Activated naive CD8-positive, alpha-beta T cell treated with anti-CD3 and anti-CD28 coated beads, Interleukin-2, amount 10 ng/mL, durations not matched to agents 7 days and 5 days (primary cell): ENCODE results near the gene COL18A1. TPM values are rescaled to one million over a fixed set of nuclear protein-coding genes. Genes with fewer than 3 reads are reported as not detected.
A peak's percentile ranks its signal among the peaks of the same experiment; 100 is the strongest.

Source experiments
- ATAC-seq: fragments of 150-1000 bp; cut with Tn5 transposase; one replicate; pipeline ENCODE4 v1.10.0; 2021; ENCODE audit warnings: low read depth, moderate library complexity
- POLR2A ChIA-PET: fragments of 350-600 bp; sonication (Branson Sonifier 250); formaldehyde crosslinking; loops from one replicate; lab custom pipeline; 2021; ENCODE audit warnings: antibody characterized with exemption; lab: Charles Lee
- DNase-seq: peaks from one replicate; pipeline ENCODE4 v3.0.0; 2021
- H3K27ac Mint-ChIP-seq: one replicate; pipeline ENCODE4 v1.8.0; 2022; ENCODE audit warnings: mild to moderate bottlenecking, mixed read lengths
- H3K27me3 Mint-ChIP-seq: one replicate; pipeline ENCODE4 v1.8.0; 2022; ENCODE audit warnings: mild to moderate bottlenecking, moderate library complexity, mixed read lengths
- H3K36me3 Mint-ChIP-seq: one replicate; pipeline ENCODE4 v1.8.0; 2021; ENCODE audit warnings: mild to moderate bottlenecking, mixed read lengths
- H3K4me1 Mint-ChIP-seq: one replicate; pipeline ENCODE4 v1.8.0; 2021; ENCODE audit warnings: mixed read lengths
- H3K4me3 Mint-ChIP-seq: one replicate; pipeline ENCODE4 v1.8.0; 2022; ENCODE audit warnings: mild to moderate bottlenecking, moderate library complexity, mixed read lengths
- H3K9me3 Mint-ChIP-seq: one replicate; pipeline ENCODE4 v1.8.0; 2021; ENCODE audit warnings: mixed read lengths
- total RNA-seq, 2 experiments: library from RNA; stranded (reverse); gene quantifications; one replicate each; pipeline ENCODE4 v1.2.3, GENCODE V29; 2021

COL18A1 gene
- total RNA-seq, 2 experiments from 2014 or later, result 12.5 to 12.8 TPM

DNA sequence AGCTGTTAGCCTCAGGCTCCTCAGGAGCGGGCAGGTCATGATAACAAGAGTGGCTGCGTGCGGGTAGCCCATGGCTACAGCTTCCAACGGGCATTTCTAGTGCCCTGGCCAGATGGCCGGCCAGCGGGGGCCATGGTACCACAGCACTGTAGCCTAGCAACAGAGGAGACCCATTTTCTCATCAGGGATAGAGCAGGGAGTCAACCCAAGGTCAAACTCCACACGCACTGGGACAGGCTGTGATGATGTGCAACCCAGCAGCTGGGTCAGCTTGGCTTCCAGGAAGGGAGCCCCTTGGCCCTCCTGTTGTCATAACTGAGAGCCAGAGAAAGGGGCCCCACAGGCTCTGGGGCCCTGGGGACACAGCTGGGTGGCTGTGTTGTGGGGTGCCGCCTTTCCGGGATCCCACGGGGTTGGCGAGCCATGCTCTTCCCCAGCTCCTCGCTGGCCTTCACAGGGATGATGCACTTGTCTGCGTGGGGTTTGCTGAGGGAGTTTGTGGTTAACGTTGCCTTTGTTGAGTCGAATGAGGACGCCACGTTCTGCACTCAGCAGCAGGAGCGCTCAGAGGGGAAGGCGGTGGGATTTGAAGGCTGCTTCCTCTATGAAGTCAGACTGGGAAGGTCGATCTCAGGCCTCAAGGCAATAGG, 46.3 kb downstream of the COL18A1 start:
- peaks cover 10% of the 10 kb centered on the region for H3K9me3 Mint-ChIP-seq
- no peaks in the 10 kb centered on the region for H3K36me3 Mint-ChIP-seq
- no peak for ATAC-seq
- no peak for DNase-seq
- H3K4me3 Mint-ChIP-seq, result no peak overlapping the region
- POLR2A ChIA-PET, result no interaction called here
- peaks cover 15% of the 10 kb centered on the region for H3K27me3 Mint-ChIP-seq
- H3K27ac Mint-ChIP-seq, result no peak overlapping the region
- no peaks in the 10 kb centered on the region for H3K4me1 Mint-ChIP-seq

- DNase-seq (no peak), ATAC-seq (no peak)
- H3K9me3 Mint-ChIP-seq, result peaks cover 9% of the 10 kb centered on the region
- POLR2A ChIA-PET, result no interaction called here
- H3K36me3 Mint-ChIP-seq, result no peaks in the 10 kb centered on the region
- H3K4me1 Mint-ChIP-seq, result no peaks in the 10 kb centered on the region
- no peak overlapping the region for H3K4me3 Mint-ChIP-seq
- peaks cover 10% of the 10 kb centered on the region for H3K27me3 Mint-ChIP-seq
- H3K27ac Mint-ChIP-seq, result no peak overlapping the region
Measured at GRCh38 chr21:45451771-45452182, 46.8 kb downstream of the COL18A1 start.

- Mint-ChIP-seq H3K36me3 (no peaks in the 10 kb centered on the region), H3K4me3 (no peak overlapping the region), H3K27me3 (peaks cover 4% of the 10 kb centered on the region), H3K9me3 (peaks cover 9% of the 10 kb centered on the region), H3K27ac (no peak overlapping the region), H3K4me1 (no peaks in the 10 kb centered on the region)
- ATAC-seq (no peak), DNase-seq (no peak)
- POLR2A ChIA-PET, result no interaction called here
Measured at GRCh38 chr21:45452696-45453307, 47.8 kb downstream of the COL18A1 start.

GRCh38 chr21:45453308-45453950, 48.5 kb downstream of the COL18A1 start:
- Mint-ChIP-seq H3K4me3 (no peak overlapping the region), H3K27me3 (peaks cover 2% of the 10 kb centered on the region), H3K9me3 (peaks cover 7% of the 10 kb centered on the region), H3K36me3 (no peaks in the 10 kb centered on the region), H3K27ac (peak overlapping the region; percentile 17), H3K4me1 (no peaks in the 10 kb centered on the region)
- no peak for DNase-seq
- POLR2A ChIA-PET, result no interaction called here
- no peak for ATAC-seq

GRCh38 chr21:45454060-45454925, 49.3 kb downstream of the COL18A1 start:
- Mint-ChIP-seq H3K4me1 (no peaks in the 10 kb centered on the region), H3K27ac (no peak overlapping the region), H3K36me3 (no peaks in the 10 kb centered on the region), H3K9me3 (peaks cover 7% of the 10 kb centered on the region), H3K4me3 (no peak overlapping the region), H3K27me3 (no peaks in the 10 kb centered on the region)
- POLR2A ChIA-PET, result no interaction called here
- no peak for ATAC-seq
- no peak for DNase-seq

DNA sequence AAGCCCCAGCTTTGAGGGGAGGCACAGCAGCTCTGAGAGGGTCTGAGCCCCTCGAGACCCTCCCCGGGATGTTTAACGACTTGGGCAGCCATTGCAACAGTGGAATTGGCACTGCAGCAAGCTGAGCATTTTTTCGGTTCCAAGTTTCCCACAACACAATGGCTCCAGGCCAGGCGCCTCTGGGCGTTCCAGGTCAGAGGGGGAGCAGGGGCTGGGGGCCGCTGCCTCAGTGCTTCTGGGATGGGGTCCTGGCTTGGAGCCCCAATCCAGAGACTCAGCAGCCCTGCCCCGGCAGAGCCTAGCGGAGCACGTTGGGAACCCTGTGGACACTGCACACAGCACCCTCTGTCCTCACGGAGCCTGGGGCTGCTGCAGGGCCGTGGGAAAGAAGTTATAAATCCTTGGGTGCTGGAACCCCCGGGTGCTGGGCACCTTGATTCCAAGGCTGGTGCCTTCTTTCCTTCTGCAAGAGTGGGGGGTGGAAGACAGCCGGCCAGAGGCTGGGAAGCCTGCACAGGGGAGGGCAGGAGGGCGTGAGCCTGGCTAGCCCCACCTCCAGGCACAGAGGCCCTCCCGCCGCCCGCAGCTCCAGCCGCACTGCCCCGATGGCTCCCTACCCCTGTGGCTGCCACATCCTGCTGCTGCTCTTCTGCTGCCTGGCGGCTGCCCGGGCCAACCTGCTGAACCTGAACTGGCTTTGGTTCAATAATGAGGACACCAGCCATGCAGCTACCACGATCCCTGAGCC, 50.1 kb downstream of the COL18A1 start:
- Mint-ChIP-seq H3K9me3 (peaks cover 7% of the 10 kb centered on the region), H3K4me1 (no peaks in the 10 kb centered on the region), H3K36me3 (no peaks in the 10 kb centered on the region), H3K27ac (no peak overlapping the region), H3K4me3 (no peak overlapping the region), H3K27me3 (no peaks in the 10 kb centered on the region)
- ATAC-seq (peak; percentile 62), DNase-seq (no peak)
- POLR2A ChIA-PET, result no interaction called here

DNA sequence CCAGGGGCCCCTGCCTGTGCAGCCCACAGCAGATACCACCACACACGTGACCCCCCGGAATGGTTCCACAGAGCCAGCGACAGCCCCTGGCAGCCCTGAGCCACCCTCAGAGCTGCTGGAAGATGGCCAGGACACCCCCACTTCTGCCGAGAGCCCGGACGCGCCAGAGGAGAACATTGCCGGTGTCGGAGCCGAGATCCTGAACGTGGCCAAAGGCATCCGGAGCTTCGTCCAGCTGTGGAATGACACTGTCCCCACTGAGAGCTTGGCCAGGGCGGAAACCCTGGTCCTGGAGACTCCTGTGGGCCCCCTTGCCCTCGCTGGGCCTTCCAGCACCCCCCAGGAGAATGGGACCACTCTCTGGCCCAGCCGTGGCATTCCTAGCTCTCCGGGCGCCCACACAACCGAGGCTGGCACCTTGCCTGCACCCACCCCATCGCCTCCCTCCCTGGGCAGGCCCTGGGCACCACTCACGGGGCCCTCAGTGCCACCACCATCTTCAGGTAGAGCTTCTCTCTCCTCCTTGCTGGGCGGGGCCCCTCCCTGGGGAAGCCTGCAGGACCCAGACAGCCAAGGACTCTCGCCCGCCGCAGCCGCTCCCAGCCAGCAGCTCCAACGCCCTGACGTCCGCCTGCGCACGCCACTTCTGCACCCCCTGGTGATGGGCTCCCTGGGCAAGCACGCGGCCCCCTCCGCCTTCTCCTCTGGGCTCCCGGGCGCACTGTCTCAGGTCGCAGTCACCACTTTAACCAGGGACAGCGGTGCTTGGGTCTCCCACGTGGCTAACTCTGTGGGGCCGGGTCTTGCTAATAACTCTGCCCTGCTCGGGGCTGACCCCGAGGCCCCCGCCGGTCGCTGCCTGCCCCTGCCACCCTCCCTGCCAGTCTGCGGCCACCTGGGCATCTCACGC, 51.0 kb downstream of the COL18A1 start:
- no peak for ATAC-seq
- H3K36me3 Mint-ChIP-seq, result no peaks in the 10 kb centered on the region
- no peak for DNase-seq
- no peaks in the 10 kb centered on the region for H3K4me1 Mint-ChIP-seq
- H3K27me3 Mint-ChIP-seq, result no peaks in the 10 kb centered on the region
- H3K27ac Mint-ChIP-seq, result no peak overlapping the region
- peaks cover 7% of the 10 kb centered on the region for H3K9me3 Mint-ChIP-seq
- no peak overlapping the region for H3K4me3 Mint-ChIP-seq
- POLR2A ChIA-PET, result no interaction called here

GRCh38 chr21:45456584-45457160, 51.7 kb downstream of the COL18A1 start:
- no peaks in the 10 kb centered on the region for H3K4me1 Mint-ChIP-seq
- peaks cover 7% of the 10 kb centered on the region for H3K9me3 Mint-ChIP-seq
- no peak overlapping the region for H3K27ac Mint-ChIP-seq
- no peaks in the 10 kb centered on the region for H3K27me3 Mint-ChIP-seq
- ATAC-seq (no peak), DNase-seq (no peak)
- no peaks in the 10 kb centered on the region for H3K36me3 Mint-ChIP-seq
- POLR2A ChIA-PET, result no interaction called here
- no peak overlapping the region for H3K4me3 Mint-ChIP-seq

GRCh38 chr21:45457161-45457831, 52.3 kb downstream of the COL18A1 start:
- no peak for ATAC-seq

DNA sequence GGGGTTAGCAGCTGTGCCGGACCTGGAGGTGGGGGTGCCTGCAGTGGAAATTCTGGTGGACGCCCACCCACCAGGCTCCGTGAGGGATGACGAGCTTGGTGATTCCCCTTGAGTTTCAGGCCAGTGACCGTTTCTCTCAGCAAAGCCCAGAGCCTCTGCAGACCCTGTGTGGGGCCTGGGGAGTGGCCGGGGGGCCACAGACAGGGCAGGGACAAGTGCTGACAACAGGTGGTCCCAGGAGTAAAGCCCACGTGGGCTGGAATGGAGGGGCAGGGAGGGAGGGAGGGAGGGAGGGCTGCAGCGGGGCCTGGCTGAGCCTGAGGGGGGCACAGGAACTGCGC, 52.8 kb downstream of the COL18A1 start:
- no peak for DNase-seq
- Mint-ChIP-seq H3K36me3 (no peaks in the 10 kb centered on the region), H3K9me3 (peaks cover 5% of the 10 kb centered on the region), H3K4me1 (no peaks in the 10 kb centered on the region), H3K4me3 (no peak overlapping the region), H3K27ac (no peak overlapping the region), H3K27me3 (peaks cover 6% of the 10 kb centered on the region)
- POLR2A ChIA-PET, result no interaction called here
- no peak for ATAC-seq

More at GRCh38 chr21:45457161-45457831, 52.3 kb downstream of the COL18A1 start:
- POLR2A ChIA-PET, result no interaction called here
- Mint-ChIP-seq H3K27me3 (peaks cover 4% of the 10 kb centered on the region), H3K4me1 (no peaks in the 10 kb centered on the region), H3K27ac (no peak overlapping the region), H3K4me3 (no peak overlapping the region), H3K9me3 (peaks cover 7% of the 10 kb centered on the region), H3K36me3 (no peaks in the 10 kb centered on the region)
- no peak for DNase-seq

DNA sequence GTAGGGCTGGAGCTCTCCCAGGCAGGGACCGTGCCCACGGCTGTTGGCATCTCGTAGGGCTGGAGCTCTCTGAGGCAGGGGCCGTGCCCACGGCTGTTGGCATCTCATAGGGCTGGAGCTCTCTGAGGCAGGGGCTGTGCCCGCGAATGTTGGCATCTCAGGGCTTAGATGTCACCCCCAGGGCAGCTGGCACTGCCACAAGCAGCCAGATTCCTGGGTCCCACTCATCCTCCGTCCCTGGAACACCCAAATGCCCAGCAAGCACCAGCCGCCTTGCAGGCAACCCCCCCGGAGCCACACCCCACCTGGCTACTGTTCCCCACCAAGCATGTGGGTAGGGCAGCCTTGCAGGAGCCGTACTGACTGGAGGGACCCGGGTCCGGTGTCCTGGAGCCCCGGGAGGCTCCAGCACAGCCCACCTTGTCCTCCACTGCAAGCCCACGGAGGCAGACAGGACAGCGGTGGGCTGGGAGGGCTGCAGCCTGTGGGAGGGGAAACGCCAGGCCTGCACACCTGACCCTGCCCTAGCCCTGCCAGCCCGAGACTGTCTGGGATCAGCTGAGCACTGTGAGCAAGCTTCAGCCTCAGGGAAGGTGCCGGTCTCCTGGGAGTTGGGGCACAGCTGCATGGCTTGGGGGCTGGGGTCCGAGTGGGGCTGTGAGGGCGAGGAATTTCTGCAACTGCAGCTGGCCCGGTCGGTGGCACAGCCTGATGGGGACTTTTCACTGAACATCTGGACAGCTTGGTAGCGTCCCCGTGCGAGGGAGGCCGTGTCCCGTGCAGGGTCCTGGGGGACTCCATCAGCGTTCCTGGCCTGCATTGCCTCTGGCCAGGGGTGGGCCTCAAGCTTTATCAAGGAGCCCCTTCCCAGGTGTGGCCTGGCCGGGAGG, 53.6 kb downstream of the COL18A1 start:
- Mint-ChIP-seq H3K27ac (no peak overlapping the region), H3K4me3 (no peak overlapping the region), H3K4me1 (no peaks in the 10 kb centered on the region), H3K27me3 (peaks cover 6% of the 10 kb centered on the region), H3K36me3 (no peaks in the 10 kb centered on the region), H3K9me3 (no peaks in the 10 kb centered on the region)
- no peak for DNase-seq
- ATAC-seq, result no peak
- POLR2A ChIA-PET, result no interaction called here
